NK-92 treated with Interleukin-12 subunit alpha and Interleukin-12 subunit beta, amount 100 ng/mL, for 24 hours (cell line): ENCODE data around the gene CCL5.

Experiments used
- DNase-seq: peaks from one replicate; lab custom pipeline; 2025; lab: John Stamatoyannopoulos, UW

CCL5 gene

DNA sequence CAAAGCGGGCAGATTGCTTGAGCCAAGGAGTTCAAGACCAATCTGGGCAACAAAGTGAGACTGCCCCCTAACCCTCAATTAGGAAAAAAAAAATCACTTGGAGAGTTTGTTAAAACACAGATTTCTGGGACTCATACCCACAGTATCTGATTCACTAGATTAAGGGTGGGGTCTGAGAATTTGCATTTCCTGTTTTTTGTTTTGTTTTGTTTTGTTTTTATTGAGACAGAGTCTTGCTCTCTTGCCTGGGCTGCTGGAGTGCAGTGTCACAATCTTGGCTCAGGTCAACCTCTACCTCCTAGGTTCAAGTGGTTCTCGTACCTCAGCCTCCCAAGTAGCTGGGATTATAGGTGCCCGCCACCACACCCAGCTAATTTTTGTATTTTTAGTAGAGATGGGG, 12.6 kb downstream of the CCL5 start:
- DNase-seq: no peak

DNA sequence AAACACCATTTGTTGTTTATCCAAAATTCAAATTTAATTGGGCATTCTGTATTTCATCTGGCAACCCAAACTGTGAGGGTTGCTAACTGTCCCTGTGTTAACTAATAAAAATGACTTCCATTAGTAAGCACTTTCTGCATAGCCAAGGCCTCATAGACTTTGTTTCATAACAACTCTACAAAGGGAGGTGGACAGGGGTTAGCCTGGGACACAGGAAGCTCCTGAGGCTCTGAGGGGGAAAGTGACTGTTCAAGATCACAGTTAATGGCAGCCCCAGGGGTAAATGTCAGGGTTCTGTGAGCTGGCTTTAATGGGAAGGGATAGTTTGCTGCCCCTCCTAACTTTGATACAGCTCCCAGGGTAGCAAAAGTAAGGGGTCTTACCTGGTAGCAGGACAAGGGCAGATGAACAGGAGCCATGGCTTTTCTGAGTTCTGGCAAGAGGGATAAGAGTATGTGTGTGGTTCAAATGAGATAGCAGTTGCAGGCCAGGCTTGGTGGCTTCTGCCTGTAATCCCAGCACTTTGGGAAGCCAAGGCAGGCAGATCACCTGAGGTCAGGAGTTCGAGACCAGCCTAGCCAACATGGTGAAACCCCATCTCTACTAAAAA, 13.7 kb downstream of the CCL5 start:
- no peak for DNase-seq

DNA sequence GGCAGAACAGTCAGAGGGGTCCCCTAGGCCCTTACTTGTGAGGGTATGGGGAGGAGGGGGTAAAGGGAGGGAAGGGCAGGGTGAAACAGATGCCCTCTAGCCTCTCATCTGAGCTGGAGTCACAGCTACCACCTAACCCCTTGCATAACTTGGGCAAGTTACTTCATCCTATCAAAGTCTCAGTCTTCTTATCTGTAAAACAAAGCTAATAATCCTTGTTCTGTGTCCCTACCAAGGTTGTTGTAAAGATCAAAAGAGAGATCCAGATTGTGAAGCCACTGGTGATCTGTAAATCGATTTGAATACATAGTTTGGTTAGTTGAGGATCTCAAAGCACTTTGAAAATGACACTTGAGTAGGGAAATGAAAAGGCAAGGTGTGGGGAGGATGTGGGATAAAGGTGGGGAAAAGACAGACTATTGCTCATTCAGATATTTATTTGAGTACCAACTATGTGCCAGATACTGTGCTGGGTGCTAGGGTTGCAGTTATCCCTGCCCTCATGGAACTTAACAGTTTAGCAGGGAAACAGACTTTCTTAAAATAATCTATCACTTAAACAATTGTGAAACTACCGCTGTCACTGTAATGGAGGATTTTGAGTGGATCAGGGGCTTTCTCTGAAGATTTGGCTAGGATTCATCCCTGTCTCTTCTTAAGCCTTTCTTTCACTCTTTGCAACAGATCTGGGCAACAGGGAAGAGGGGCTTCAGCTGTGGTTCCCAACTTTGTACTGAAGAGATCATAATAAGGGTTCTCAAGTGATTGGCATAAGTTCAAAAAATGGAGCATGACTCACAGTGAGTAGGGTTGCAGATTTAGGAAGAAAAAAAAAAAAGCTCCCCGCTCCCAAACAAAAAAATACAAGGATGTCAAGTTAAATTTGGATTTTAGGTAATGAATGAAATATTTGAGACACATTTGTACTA, 14.5 kb downstream of the CCL5 start:
- no peak for DNase-seq

DNA sequence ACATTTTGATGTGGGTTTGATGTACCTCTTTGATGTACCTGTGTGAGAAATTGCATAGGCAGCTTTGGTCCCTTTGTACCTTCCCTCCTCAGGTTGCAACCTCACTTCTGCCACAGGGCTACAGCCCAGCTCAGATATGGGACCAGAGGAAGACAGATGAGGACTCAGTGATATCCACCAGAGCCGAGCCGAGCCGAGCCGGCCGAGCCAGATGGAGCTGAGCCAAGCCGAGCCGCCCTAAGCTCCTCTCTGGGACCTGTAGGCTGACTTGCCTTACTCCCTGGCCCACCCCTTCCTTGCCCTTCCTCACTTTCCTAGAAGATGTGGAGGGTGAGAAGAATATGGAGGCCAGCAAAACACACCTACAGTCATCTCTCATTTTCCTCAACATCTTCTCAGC, 15.3 kb downstream of the CCL5 start:
- no peak for DNase-seq

GRCh38 chr17:35856603-35857002, 23.6 kb downstream of the CCL5 start:
- no peak for DNase-seq

GRCh38 chr17:35855965-35856364, 24.2 kb downstream of the CCL5 start:
- no peak for DNase-seq

DNA sequence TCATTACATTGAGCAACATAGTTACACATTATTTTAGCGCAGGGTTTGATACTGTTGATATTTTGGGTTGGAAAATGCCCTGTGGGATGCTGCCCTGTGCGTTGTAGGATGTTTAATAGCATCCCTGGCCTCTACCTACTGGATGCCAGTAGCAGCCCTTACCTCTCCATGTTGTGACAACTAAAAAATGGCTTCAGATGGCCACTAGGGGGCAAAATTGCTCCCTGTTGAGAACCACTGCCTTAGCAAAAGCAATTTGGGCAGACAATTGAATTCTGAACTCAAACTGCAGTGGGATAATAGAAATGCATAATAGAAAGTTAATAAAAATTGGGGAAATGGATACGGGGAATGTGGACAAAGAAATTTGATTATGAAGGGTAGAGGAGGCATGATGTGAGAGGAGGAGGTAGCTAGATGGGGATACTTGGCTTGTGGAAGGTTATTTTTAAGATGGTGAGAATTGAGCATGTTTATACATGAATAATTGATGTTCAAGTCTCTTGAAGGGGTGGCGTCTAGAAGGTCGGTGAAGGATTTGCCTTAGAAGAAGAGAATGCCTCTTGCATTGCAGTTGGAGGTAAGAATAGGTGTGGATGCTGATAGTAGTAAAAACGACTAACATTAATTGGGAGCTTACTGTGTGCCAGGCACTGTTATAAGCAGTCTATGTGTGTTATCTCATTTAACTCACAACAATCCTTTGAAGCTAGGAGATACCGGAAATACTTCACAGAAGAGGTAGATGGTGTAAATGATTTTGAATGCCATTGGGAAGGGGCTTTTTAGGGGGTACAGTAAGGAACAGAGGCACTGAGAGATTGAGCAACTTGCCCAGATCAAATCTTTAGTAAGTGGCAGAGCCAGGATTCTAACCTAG, 30.5 kb downstream of the CCL5 start:
- peak; percentile 44 for DNase-seq

DNA sequence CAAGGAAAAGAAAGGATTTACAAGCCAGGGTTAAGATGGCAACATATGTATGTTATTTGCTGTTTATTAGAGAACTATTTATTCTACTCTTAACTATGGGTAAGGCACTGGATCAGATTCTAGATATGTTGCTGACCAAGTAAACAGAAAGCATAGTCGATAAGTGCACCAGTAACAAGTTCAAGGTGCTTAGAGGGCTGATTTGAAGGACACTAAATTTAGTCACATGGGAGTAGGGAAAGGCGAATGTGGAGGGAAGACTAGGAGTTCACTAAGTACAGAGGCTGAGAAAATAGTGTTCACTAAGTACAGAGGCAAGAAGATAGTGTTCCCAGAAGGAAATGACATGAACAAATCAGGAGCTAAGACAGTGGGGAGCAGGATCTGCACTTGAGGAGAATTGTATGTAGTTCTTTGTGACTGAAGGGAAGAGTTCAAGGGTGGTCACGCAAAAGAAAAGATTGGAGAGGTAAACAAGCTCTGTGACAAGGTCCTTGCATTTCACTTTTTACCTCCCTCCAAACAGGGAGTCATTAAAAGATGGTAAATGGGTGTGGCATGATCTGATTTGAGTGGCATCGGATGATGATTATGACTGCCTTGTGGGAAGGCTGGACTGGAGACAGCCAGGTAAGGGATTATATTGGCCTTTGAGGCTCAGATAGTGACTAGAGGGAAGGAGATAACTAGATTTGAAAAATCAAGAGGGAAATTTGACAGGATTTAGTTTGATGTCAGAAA, 32.4 kb downstream of the CCL5 start:
- no peak for DNase-seq

DNA sequence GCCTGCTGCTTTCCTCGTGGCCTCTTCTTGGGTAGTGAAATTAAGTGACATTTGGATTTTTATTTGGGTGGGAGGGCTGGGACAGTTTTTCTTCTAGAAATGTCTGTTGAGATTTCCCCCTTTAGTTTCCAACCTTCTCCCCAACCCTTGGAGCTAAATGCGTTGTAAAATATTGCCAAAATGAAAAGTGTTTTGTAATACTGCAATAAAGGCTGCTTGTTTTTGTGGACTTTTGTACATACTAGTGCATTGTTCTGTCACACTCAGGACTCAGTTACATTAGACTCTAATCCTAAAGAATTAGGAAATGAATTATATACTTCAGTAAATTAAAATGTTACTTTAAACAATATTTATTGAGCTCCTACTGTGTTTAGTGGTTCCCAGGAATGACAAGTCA, 33.2 kb downstream of the CCL5 start:
- DNase-seq: no peak

GRCh38 chr17:35846055-35846809, 33.9 kb downstream of the CCL5 start:
- no peak for DNase-seq

DNA sequence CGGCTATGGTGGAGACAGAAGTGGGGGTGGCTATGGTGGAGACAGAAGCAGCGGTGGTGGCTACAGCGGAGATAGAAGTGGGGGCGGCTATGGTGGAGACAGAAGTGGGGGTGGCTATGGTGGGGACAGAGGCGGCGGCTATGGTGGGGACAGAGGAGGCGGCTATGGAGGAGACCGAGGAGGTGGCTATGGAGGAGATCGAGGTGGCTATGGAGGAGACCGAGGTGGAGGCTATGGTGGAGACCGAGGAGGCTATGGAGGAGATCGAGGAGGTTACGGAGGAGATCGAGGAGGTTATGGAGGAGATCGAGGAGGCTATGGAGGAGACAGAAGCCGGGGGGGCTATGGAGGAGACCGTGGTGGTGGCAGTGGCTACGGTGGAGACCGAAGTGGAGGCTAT, 35.6 kb downstream of the CCL5 start:
- DNase-seq: no peak

- no peak for DNase-seq
Measured at GRCh38 chr17:35843698-35844097, 36.5 kb downstream of the CCL5 start.

DNA sequence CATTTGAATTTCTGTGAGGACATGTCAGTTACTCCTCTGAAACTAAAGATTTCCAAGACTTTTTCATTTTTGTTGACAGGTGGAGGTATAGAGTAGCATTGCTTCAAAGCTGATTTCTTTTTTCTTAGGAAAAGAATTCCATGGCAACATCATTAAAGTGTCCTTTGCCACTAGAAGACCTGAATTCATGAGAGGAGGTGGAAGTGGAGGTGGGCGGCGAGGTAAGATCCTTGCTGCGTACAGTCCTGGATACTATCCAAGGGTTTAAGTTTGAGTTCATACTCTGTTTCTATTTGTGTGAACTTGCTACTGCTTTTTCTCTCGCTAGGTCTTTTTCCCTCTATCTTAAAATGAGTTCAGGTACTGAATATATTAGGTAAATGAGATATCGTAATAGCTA, 37.9 kb downstream of the CCL5 start:
- no peak for DNase-seq

DNA sequence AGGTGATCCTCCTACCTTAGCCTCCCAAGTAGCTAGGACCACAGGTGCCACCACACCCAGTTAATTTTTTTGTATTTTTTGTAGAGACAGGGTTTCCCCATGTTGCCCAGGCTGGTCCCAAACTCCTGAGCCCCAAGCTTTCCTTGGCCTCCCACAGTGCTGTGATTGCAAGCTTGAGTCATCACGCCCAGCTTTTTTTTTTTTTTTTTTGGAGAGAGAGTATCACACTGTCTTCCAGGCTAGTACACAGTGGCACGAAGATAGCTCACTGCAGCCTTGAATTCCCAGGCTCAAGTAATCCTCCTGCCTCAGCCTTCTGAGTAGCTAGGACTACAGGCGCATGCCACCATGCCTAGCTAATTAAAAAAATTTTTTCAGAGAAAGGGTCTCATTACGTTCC, 38.7 kb downstream of the CCL5 start:
- DNase-seq: no peak

DNA sequence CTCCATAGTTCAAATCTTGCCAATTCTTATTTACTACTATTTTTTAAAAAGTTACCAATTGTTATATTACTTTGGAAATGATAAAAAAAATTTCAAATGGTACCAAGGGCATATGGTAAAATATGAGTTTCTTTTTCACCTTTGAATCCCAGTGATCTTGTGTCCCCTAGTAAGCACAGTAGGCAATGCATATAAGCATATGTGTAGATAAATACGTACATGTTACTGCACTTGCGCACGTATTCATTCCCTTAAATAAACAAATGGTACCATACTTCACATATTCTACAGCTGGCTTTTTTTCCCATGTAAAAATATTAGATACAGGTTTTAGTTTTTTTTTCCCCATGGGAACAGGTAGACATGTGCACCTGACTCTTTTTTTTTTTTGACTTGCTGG, 39.1 kb downstream of the CCL5 start:
- no peak for DNase-seq

DNA sequence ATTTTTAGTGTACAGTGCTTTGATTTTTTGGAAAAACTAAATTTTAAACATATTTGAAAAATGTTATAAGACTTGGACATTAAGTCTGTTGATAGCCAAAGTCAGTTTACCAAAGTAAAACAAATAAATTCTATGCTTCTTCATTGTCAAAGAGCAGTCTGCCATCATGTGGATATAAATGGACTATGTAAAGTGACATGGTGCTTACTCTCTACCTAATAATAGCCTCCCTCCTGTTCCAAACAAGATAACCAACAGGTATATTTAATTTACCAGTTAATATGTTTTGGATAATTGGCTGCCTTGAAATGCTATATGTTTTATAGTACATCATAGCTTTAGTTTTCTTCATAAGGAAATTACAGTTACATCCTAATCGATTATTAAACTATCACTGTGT, 55.0 kb downstream of the CCL5 start:
- DNase-seq: no peak
